Panc1 (cell line): ENCODE measurements around the gene NUDT22. TPM values are rescaled to one million over a fixed set of nuclear protein-coding genes. Genes with fewer than 3 reads are reported as not detected.

ENCODE experiments used
- ATAC-seq: fragments of 200-7000 bp; cut with Tn5 transposase; 2 replicates; pipeline ENCODE4 v1.9.1; 2020; ENCODE audit warnings: mild to moderate bottlenecking, moderate library complexity
- BruUV-seq: library from RNA; stranded (reverse); fragments of 400-500 nt; replicated peaks from 2 replicates; lab custom pipeline; 2021; lab: Mats Ljungman, UMichigan
- CTCF ChIA-PET: fragments of 300-600 bp; sonication (Branson Sonifier 250); formaldehyde crosslinking; loops from one replicate; lab custom pipeline; 2022; ENCODE audit warnings: antibody characterized with exemption; lab: Charles Lee
- POLR2A ChIA-PET: fragments of 300-600 bp; sonication (Branson Sonifier 250); formaldehyde crosslinking; loops from one replicate; lab custom pipeline; 2022; ENCODE audit warnings: antibody characterized with exemption; lab: Charles Lee
- DNase-seq: peaks from one replicate; pipeline ENCODE4 v3.0.0-alpha.2; 2010; ENCODE audit warnings: low read depth, low spot score
- H3K27ac ChIP-seq: 2 replicates; pipeline ENCODE4 v1.5.1; 2011; ENCODE audit warnings: mild to moderate bottlenecking, low read length, inconsistent platforms
- H3K27me3 ChIP-seq: fragments of 200-500 bp; sonication (Bioruptor generic); 2 replicates; pipeline ENCODE4 v1.6.0; 2014; ENCODE audit warnings: low read length, inconsistent platforms; ENCODE audit not compliant: control insufficient read depth, insufficient read depth
- H3K36me3 ChIP-seq: fragments of 200-500 bp; sonication (Bioruptor generic); 2 replicates; pipeline ENCODE4 v1.5.1; 2014; ENCODE audit warnings: inconsistent platforms, mild to moderate bottlenecking, low read length, moderate library complexity; ENCODE audit not compliant: control insufficient read depth, insufficient read depth
- H3K4me1 ChIP-seq: 2 replicates; pipeline ENCODE4 v1.5.1; 2011; ENCODE audit warnings: inconsistent platforms, mild to moderate bottlenecking, low read length, moderate library complexity; ENCODE audit not compliant: control insufficient read depth, insufficient read depth
- H3K4me3 ChIP-seq, 2 experiments: 2 replicates each; pipeline ENCODE4 v1.5.1; 2011 to 2012; ENCODE audit warnings: low read depth in 2 of 2, low read length in 2 of 2, mild to moderate bottlenecking in 2 of 2, inconsistent platforms in 1 of 2, moderate library complexity in 1 of 2
- H3K9me3 ChIP-seq: fragments of 200-500 bp; sonication (Bioruptor generic); 2 replicates; pipeline ENCODE4 v1.5.1; 2014; ENCODE audit warnings: low read depth, mild to moderate bottlenecking, inconsistent platforms, low read length, moderate library complexity; ENCODE audit not compliant: control insufficient read depth, insufficient read depth
- CTCF ChIP-seq: fragments of 450-650 bp; IDR thresholded peaks from 2 replicates; pipeline ENCODE4 v1.5.1; 2017; ENCODE audit warnings: mild to moderate bottlenecking
- POLR2AphosphoS5 ChIP-seq: IDR thresholded peaks from 2 replicates; pipeline ENCODE4 v1.6.1; 2012; ENCODE audit warnings: mild to moderate bottlenecking, low read depth, low read length, moderate library complexity
- REST ChIP-seq, 2 experiments: IDR thresholded peaks; 2 replicates each; pipeline ENCODE4 v1.6.1; 2011 to 2012; ENCODE audit warnings: low read depth in 2 of 2, control low read depth in 1 of 2, low read length in 1 of 2, mild to moderate bottlenecking in 1 of 2, moderate library complexity in 1 of 2; ENCODE audit not compliant: insufficient read depth in 1 of 2
- SIN3A ChIP-seq: IDR thresholded peaks from 2 replicates; pipeline ENCODE4 v1.6.1; 2012; ENCODE audit warnings: low read depth, mild to moderate bottlenecking, low read length, moderate library complexity, borderline replicate concordance; ENCODE audit not compliant: insufficient read depth
- TCF7L2 ChIP-seq: IDR thresholded peaks from 2 replicates; pipeline ENCODE4 v1.6.1; 2011; ENCODE audit warnings: mild to moderate bottlenecking, low read depth, low read length, inconsistent platforms
- in situ Hi-C: cut with HindIII; loops from 2 replicates; pipeline ENCODE4 v1.10.0; 2016; ENCODE audit warnings: low sequenced_read_pairs, low pct_unique_long_range_greater_than_20kb
- intact Hi-C: fragments of 100-400 bp; cut with micrococcal nuclease; formaldehyde crosslinking; loops from one replicate; pipeline ENCODE4 v1.10.0; 2022; ENCODE audit not compliant: unreplicated experiment
- total RNA-seq: library from RNA; stranded (reverse); gene quantifications from one replicate; pipeline ENCODE4 v1.2.1, GENCODE V29; 2021; ENCODE audit not compliant: unreplicated experiment

The NUDT22 gene
- total RNA-seq, 1 experiment from 2014 or later, result 98.8 TPM

- ATAC-seq, result no peak
- CTCF ChIA-PET, result no interaction called here
- in situ Hi-C loops, result no loop called here
Measured at GRCh38 chr11:64198511-64198910, 27.6 kb upstream of the NUDT22 start.

GRCh38 chr11:64201543-64201942 lies 24.5 kb upstream of the NUDT22 start:
- no TSS peak for BruUV-seq
- CTCF ChIA-PET, result interaction anchor here (0.6 kb wide), 1 partner anchor 366 kb away, joined by 6 read pairs; no protein-coding TSS in a partner anchor
- intact Hi-C loops, result no loop called here
- Histone ChIP-seq H3K4me3 (no peak overlapping the region), H3K27me3 (no peaks in the 10 kb centered on the region), H3K36me3 (peaks cover 43% of the 10 kb centered on the region), H3K27ac (no peak overlapping the region), H3K4me1 (no peaks in the 10 kb centered on the region), H3K9me3 (no peaks in the 10 kb centered on the region)
- TF ChIP-seq TCF7L2, result no peak
- no peak for TF ChIP-seq POLR2AphosphoS5
- no peak for TF ChIP-seq SIN3A
- TF ChIP-seq CTCF, result no peak
- POLR2A ChIA-PET, result no interaction called here
- in situ Hi-C loops, result no loop called here
- no peak for DNase-seq
- no peak for ATAC-seq

More at GRCh38 chr11:64198511-64198910, 27.6 kb upstream of the NUDT22 start:
- no TSS peak for BruUV-seq
- no peaks in the 10 kb centered on the region for H3K9me3 ChIP-seq
- no peak for DNase-seq
- no peak overlapping the region for H3K4me3 ChIP-seq
- H3K27ac ChIP-seq, result no peak overlapping the region
- no peaks in the 10 kb centered on the region for H3K27me3 ChIP-seq
- H3K36me3 ChIP-seq, result peaks cover 52% of the 10 kb centered on the region
- intact Hi-C loops, result no loop called here
- TF ChIP-seq POLR2AphosphoS5, result no peak
- TF ChIP-seq SIN3A, result no peak
- TF ChIP-seq TCF7L2, result no peak
- no peak for TF ChIP-seq CTCF
- TF ChIP-seq REST (IDR thresholded peaks at IDR 0.05; ENCODE audit: insufficient read depth in 1 of 2, low read depth in 2 of 2, low read length in 1 of 2), result no peak
- POLR2A ChIA-PET, result no interaction called here
- no peaks in the 10 kb centered on the region for H3K4me1 ChIP-seq
